Hematopoietic multipotent progenitor cell (in vitro differentiated cells): ENCODE results near the gene CRYGA. TPM values are rescaled to one million over a fixed set of nuclear protein-coding genes. Genes with fewer than 3 reads are reported as not detected.
A peak's percentile ranks its signal among the peaks of the same experiment; 100 is the strongest.
"Not testable (repeated sequence)": the region's sequence is repeated elsewhere in the genome, so short reads cannot be mapped to it uniquely, and the experiment has no call there.

Source experiments
- DNase-seq, 3 donors: peaks; one replicate each; pipeline ENCODE4 v3.0.0-alpha.2; 2011 to 2015; ENCODE audit warnings: low read depth in 2 of 3, low spot score in 2 of 3
- total RNA-seq: library from RNA; depleted of rRNA; stranded (reverse); fragments of >200 nt; gene quantifications from one replicate; pipeline ENCODE4 v1.2.3, GENCODE V29; 2012

CRYGA gene
- total RNA-seq, 1 donor: not detected

DNA sequence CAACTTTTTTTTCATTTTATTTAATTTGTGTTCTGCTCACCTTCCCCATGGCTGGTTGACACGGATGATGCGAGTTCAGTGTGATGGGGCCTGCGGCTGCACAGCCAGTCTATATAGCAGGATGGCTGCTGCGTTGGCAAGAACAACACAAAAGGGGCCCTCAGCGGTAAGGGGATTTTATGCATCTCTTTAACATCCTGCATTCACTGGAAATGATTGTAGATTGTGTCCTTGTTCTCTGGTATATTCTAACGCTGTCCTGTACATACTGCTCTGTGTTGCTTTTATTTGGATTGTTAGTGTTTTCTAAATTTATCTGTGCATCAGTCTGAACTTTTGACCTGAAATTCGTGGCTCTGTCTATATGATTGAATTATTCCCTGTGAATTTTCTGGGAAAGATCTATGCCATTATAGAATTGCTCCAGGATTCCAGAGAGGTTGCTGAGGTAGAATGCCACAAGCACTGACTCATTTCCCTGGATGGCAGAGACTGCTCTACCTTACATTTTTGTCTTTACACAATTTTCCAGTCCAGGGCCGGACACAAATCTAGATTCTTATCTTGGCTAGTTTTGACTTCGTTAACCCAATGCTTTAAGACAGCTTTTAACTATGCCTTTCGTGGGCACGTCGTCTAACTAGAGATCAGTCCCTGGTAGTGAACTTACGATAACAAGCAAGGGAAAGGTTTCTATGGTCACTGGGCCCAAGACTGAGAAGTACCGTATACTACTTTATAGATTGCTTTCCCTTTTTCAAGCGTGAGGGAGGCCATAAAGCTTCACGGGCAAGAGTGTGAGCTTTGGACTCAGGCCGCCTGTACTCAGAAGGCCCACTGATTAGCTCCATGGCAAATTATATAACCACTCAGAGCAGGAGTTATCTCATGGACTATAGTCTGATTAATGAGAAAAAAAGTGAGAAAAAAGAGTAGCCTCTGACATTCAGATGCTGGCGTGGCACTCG, 33.4 kb downstream of the CRYGA start, which contains the start of gene CRYGC:
Gene CRYGC (minus strand): TSS at position 85 of the 968 bp plus-strand sequence. CDS start 36 bp downstream, at position 49.
- DNase-seq: no peak

DNA sequence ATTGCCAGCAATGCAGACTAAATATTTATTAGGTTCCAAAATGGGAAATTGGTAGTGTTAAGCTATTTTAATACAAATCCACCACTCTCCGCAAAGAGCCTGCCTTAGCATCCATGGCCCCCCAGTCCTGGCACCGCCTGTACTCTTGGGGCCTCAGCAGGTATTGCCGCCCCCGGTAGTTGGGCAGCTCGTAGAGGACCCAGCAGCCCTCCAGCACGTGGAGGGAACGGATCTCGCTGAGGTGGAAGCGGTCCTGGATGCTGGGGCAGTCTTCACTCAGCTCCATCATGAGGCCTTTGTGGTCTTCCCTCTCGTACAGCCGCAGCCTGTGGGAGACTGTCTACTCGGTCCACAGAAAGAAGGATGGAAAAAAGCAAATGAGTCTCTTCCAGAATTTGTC, 35.3 kb downstream of the CRYGA start:
- no peak for DNase-seq

DNA sequence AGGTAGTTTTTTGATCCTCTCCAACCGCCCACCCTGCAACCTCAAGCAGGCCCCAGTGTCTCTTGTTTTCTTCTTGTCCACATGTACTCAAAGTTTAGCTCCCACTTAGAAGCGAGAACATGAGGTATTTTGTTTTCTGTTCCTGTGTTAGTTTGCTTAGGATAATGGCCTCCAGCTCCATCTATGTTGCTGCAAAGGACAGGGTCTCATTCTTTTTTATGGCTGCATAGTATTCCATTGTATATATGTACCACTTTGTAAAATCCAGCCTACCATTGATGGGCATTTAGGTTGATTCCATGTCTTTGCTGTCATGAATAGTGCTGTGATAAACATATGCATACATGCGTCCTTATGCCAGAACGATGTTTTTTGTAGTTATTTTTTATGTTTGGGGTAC, 36.3 kb downstream of the CRYGA start:
- no peak for DNase-seq

DNA sequence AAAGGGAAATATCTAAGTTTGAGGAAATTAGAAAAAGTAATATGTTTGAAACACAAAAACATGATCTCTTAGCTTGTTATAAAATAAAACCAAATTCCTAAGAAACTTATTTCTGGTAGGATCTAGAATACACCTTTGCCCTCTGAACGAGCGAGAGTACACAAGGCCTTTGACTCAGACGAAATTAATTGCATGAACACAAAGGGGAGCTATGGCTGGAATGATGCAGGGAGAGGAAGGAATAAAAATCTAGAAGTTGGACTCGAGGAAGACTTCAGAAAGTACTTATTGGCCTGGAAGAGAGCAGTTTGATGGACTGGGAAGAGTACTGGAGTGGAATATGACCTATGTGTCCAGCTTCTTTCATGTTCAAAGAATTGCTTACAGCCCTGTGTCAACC, 38.1 kb downstream of the CRYGA start:
- DNase-seq: no peak

DNA sequence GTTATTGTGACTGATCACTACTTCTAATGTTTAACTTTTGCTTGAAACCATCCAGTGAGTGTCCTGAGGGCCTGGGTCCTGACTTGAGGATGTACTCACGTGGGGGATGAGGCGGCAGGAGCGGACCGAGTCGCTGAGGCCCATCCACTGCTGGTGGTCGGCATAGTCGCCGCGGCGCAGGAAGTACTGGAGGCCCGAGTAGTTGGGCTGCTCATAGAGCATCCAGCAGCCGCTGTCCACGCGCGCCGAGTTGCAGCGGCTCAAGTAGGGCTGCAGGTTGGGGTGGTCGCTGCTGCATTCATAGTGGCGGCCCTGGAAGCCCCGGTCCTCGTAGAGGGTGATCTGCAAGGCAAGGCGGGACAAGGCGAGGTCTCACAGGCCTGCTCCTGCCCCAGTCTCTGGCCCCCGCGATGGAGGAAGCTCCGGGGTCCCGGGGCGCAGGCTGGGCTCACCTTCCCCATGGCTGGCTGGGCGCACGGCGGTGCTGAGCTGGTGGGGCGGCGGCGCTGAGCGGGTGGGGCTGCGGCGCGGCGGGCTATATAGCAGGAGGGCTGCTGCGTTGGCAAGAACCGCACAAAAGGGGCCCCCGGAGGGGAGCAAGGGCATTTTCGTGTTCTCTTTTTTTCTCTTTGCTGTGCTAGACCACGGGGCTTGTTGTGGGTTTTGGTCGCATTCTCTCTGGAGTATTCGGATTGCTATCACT, 39.2 kb downstream of the CRYGA start, which contains the start of gene CRYGD:
Gene CRYGD (minus strand): TSS at position 512 of the 703 bp plus-strand sequence. CDS start 51 bp downstream, at position 461.
- DNase-seq: peak in 2 of 3 donors; percentile 45 to 65

DNA sequence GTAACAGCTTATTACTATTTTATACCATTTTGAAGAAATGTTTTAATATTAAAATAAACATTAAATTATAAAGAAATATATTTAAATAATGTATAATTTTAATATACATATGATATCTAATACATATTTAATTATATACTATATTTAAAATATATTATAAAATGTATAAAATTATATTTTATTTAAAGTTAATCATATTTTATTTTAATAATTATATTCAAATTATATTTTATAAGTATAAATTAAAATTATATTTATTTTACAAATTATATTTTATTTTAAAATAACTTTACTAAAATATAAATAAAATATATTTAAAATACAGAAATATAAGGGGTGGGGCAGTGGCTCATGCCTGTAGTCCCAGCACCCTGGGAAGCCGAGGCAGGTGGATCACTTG, 41.1 kb downstream of the CRYGA start:
- DNase-seq: no peak

DNA sequence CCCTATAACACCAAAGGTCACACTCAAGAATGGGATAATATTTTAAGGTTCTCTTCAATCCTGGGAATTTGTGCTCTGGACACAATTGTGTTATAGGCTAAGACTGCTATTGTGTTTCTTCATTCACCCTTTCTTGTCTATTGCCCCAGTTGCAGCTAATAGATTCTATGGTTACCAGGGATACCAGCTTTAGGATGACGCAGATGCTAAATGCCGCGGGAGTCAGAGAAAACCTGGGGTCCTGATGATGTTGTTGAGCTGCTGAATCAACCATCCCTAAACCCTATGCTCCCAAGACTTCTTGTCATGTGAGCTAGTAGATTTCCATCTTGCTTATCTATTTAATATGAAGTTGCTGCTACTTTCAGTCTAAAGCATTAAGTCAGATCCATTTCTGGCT, 44.5 kb downstream of the CRYGA start:
- no peak for DNase-seq

DNA sequence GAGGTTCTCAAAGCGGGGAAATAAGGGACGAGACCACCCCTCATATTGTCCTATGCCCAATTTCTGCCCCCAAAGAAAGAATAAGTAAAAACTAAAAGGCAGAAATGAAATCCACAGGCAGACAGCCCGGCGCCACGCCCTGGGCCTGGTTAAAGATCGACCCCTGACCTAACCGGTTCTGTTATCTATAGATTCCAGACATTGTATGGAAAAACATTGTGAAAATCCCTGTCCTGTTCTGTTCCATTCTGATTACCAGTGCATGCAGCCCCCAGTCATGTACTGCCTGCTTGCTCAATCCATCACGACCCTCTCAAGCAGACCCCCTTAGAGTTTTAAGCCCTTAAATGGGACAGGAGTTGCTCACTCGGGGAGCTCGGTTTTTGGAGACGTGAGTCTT, 46.0 kb downstream of the CRYGA start:
- not testable (repeated sequence) for DNase-seq

DNA sequence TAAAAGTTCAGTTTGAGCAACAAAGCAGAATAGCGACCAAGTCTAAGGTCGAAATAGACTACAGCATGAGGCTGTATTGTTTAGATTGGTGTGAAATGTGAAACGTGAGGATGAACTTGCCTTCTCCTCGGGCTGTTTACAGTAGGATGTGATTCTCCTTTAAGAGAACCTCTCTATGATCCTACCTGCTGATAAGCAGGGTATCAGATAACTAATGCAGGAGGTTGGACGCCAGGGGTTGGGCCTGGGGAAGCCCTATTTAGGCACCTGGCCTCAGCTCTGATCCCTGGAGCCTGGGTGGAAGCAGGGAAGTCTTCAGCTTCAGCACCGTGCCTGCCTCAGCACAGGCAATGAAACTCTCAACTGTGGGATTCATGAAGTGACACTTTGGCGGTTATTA, 50.4 kb downstream of the CRYGA start:
- no peak for DNase-seq

DNA sequence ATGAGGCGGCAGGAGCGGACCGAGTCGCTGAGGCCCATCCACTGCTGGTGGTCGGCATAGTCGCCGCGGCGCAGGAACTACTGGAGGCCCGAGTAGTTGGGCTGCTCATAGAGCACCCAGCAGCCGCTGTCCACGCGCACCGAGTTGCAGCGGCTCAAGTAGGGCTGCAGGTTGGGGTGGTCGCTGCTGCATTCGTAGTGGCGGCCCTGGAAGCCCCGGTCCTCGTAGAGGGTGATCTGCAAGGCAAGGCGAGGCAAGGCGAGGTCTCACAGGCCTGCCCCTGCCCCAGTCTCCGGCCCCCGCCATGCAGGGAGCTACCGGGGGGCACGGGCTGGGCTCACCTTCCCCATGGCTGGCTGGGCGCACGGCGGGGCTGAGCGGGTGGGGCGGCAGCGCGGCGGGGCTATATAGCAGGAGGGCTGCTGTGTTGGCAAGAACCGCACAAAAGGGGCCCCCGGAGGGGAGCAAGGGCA, 51.1 kb downstream of the CRYGA start:
- not testable (repeated sequence) for DNase-seq

Other genes with a start within 250 kb of the CRYGA start
- gene PLEKHM3, start 138.1 kb downstream of the CRYGA start, total RNA-seq: 19.7 TPM
- 5.7 TPM for gene CRYGD, start 39.1 kb downstream of the CRYGA start, total RNA-seq
- not detected for gene CRYGC, start 33.8 kb downstream of the CRYGA start, total RNA-seq
- gene CRYGB, start 17.4 kb downstream of the CRYGA start, total RNA-seq: not detected
- gene C2orf80, start 26.4 kb upstream of the CRYGA start, total RNA-seq: not detected
- 18.6 TPM for gene IDH1, start 91.5 kb upstream of the CRYGA start, total RNA-seq
- 39.3 TPM for gene PIKFYVE, start 102.7 kb upstream of the CRYGA start, total RNA-seq
- 1.1 TPM for gene PTH2R, start 243.2 kb upstream of the CRYGA start, total RNA-seq